ENCODE results near the gene THOC6.

THOC6 gene

GRCh38 chr16:3023669-3024478, at the start of gene THOC6, which contains the start of gene HCFC1R1:
Gene THOC6, plus strand, starts transcription at chr16:3024035. Its CDS starts 292 bp downstream, at chr16:3024327.
Gene HCFC1R1, minus strand, starts transcription at chr16:3023942. Its CDS starts 1 bp downstream, at chr16:3023941.
- DNase-seq (ENCODE audit: low read depth) = peak; percentile 92

- no peak for DNase-seq (ENCODE audit: low read depth)
Measured at GRCh38 chr16:2974319-2975056, 49.3 kb upstream of the THOC6 start.

GRCh38 chr16:2975161-2975795, 48.6 kb upstream of the THOC6 start:
- DNase-seq (ENCODE audit: low read depth) = no peak

- DNase-seq (ENCODE audit: low read depth) = no peak
Measured at GRCh38 chr16:2976201-2976600, 47.6 kb upstream of the THOC6 start.

- DNase-seq (ENCODE audit: low read depth) = no peak
Measured at GRCh38 chr16:2976673-2977072, 47.2 kb upstream of the THOC6 start.

GRCh38 chr16:2977440-2977839, 46.4 kb upstream of the THOC6 start:
- no peak for DNase-seq (ENCODE audit: low read depth)

- DNase-seq (ENCODE audit: low read depth) = no peak
Measured at GRCh38 chr16:2979669-2980226, 44.1 kb upstream of the THOC6 start.

GRCh38 chr16:2980227-2981176, 43.3 kb upstream of the THOC6 start, which contains the start of gene PKMYT1:
Gene PKMYT1, minus strand, starts transcription at chr16:2980446. Its CDS starts 789 bp downstream, at chr16:2979657.
- peak; percentile 93 for DNase-seq (ENCODE audit: low read depth)

- no peak for DNase-seq (ENCODE audit: low read depth)
Measured at GRCh38 chr16:2981177-2981898, 42.5 kb upstream of the THOC6 start.

GRCh38 chr16:2981899-2982250, 42.0 kb upstream of the THOC6 start:
- DNase-seq (ENCODE audit: low read depth) = no peak

GRCh38 chr16:2982402-2982801, 41.4 kb upstream of the THOC6 start:
- DNase-seq (ENCODE audit: low read depth) = no peak

GRCh38 chr16:2983706-2984136, 40.1 kb upstream of the THOC6 start:
- peak; percentile 50 for DNase-seq (ENCODE audit: low read depth)

GRCh38 chr16:2985462-2985861, 38.4 kb upstream of the THOC6 start:
- DNase-seq (ENCODE audit: low read depth) = no peak

GRCh38 chr16:2985893-2986355, 37.9 kb upstream of the THOC6 start:
- DNase-seq (ENCODE audit: low read depth) = no peak

GRCh38 chr16:2986623-2987188, 37.1 kb upstream of the THOC6 start:
- DNase-seq (ENCODE audit: low read depth) = no peak

- DNase-seq (ENCODE audit: low read depth) = no peak
Measured at GRCh38 chr16:2987286-2987685, 36.5 kb upstream of the THOC6 start.

GRCh38 chr16:2987833-2988232, 36.0 kb upstream of the THOC6 start:
- no peak for DNase-seq (ENCODE audit: low read depth)

GRCh38 chr16:2988590-2989099, 35.2 kb upstream of the THOC6 start:
- no peak for DNase-seq (ENCODE audit: low read depth)

GRCh38 chr16:2990891-2991290, 32.9 kb upstream of the THOC6 start:
- no peak for DNase-seq (ENCODE audit: low read depth)

All from activated T-cell treated with anti-CD3 and anti-CD28 coated beads for 1 hour (primary cell).